Mesangial cell (primary cell): ENCODE data around the gene LLGL1. TPM values are rescaled to one million over a fixed set of nuclear protein-coding genes. Genes with fewer than 3 reads are reported as not detected.

Experiments
- total RNA-seq: library from RNA; depleted of rRNA; stranded (reverse); fragments of >200 nt; gene quantifications from 2 replicates; pipeline ENCODE4 v1.2.3, GENCODE V29; 2015

Gene LLGL1
- total RNA-seq: 61.1 and 64.2 TPM in 2 replicates

DNA sequence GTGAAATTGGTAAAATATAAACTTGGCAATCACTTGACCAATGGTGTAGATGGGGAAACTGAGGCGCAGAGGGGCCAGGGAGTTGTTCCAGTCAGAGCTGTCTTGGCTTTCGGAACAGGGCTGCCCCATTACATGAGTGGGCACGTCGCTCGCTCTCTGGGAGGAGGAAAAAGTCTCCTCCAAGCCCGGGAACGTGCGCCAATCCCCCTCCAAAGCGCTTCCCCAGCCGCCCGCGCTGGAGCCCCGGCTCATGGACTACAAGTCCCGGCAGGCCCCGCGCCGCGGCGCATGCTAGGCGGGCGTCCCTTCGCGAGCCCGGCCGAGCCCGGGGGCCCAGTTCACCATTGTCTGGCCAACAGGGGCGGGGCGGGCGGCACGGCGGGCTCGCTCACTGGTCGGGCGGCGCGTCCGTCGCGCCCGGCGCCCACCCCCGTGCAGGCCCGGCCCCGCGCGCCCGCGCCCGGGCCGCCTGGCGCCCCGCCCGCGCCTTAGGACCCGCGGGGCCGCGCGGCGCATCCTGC, at the start of gene LLGL1:
TSS of gene LLGL1 (plus strand) at position 515 of the 521 bp plus-strand sequence. CDS start 48 bp downstream, outside the sequence.

DNA sequence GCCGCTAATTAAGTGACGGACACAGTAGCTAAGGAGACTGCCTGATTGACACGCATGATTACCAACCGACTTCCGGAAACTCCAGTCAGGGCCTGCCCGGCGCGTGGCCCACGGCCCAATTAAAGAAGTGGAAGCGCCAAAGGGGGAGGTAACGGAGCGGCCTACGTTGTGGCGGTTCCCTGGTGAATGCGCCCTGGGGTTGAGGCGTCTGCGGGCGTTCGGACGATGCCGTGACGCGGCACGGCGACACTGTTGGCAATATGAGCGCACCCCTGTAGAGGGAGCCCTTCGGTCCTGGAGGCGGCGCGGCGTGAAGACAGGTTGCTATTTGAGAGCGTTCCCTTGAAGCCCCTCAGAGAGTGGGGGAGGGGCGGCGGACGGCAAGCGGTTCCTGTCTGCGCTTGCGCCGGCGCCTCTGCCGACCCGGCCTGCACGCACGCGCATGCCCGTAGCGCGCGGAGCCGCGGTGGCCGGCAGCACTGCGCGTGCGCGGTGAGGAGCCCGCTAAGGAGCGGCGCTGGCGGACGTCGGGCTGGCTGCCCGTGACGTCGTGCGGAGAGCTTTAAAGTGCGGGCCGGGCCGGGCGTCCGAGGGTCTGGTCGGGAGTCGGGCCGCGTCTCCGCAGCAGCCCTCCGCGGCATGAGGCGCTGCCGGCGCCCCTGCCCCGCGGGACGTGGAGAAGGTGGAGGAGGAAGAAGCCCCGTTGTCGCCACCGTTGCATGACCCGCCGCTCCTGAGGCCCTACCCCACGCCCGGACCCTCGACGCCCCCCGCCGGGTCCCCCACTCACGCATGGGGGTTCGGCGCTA, 41.9 kb upstream of the LLGL1 start, which contains the start of gene ALKBH5:
TSS of gene ALKBH5 (plus strand) at position 495 of the 809 bp plus-strand sequence. CDS start 416 bp downstream, outside the sequence.

GRCh38 chr17:18258356-18259038, 33.1 kb downstream of the LLGL1 start, which contains the start of gene FLII:
Gene FLII (minus strand): TSS chr17:18258738. CDS start chr17:18258690, 48 bp downstream.

GRCh38 chr17:18260332-18261145, 35.1 kb downstream of the LLGL1 start, which contains the start of gene MIEF2:
Gene MIEF2 (plus strand): TSS chr17:18260662. CDS start chr17:18262721, 2,059 bp downstream.

Other genes starting within 250 kb of the LLGL1 start
- 12.5 and 22.3 TPM in 2 replicates for gene ATPAF2, start 186.5 kb upstream of the LLGL1 start, total RNA-seq
- gene GID4, start 186.2 kb upstream of the LLGL1 start, total RNA-seq: 4.6 and 6.6 TPM in 2 replicates
- gene DRG2, start 137.7 kb upstream of the LLGL1 start, total RNA-seq: 40.4 and 46.4 TPM in 2 replicates
- gene MYO15A, start 116.9 kb upstream of the LLGL1 start, total RNA-seq: 0.16 and 0.63 TPM in 2 replicates
- 68.2 and 79.8 TPM in 2 replicates for gene ALKBH5, start 41.8 kb upstream of the LLGL1 start, total RNA-seq
- 354 and 419 TPM in 2 replicates for gene FLII, start 33.1 kb downstream of the LLGL1 start, total RNA-seq
- gene MIEF2, start 35.0 kb downstream of the LLGL1 start, total RNA-seq: 42.7 and 46.4 TPM in 2 replicates
- gene TOP3A, start 89.4 kb downstream of the LLGL1 start, total RNA-seq: 21.4 and 26.6 TPM in 2 replicates
- gene SMCR8, start 89.7 kb downstream of the LLGL1 start, total RNA-seq: 9.9 and 15.8 TPM in 2 replicates
- 35.2 and 41.1 TPM in 2 replicates for gene SHMT1, start 137.9 kb downstream of the LLGL1 start, total RNA-seq
- not detected in 2 replicates for gene EVPLL, start 152.1 kb downstream of the LLGL1 start, total RNA-seq